Hematopoietic multipotent progenitor cell treated with erythropoietin and hydrocortisone succinate and interleukin-3 and kit ligand, for 17 days (in vitro differentiated cells): ENCODE results near the gene CCDC30.
"Not testable (repeated sequence)": the region's sequence is repeated elsewhere in the genome, so short reads cannot be mapped to it uniquely, and the experiment has no call there.

Experiments used
- DNase-seq: peaks from one replicate; pipeline ENCODE4 v3.0.0-alpha.2; 2015; ENCODE audit warnings: low spot score

The CCDC30 gene

DNA sequence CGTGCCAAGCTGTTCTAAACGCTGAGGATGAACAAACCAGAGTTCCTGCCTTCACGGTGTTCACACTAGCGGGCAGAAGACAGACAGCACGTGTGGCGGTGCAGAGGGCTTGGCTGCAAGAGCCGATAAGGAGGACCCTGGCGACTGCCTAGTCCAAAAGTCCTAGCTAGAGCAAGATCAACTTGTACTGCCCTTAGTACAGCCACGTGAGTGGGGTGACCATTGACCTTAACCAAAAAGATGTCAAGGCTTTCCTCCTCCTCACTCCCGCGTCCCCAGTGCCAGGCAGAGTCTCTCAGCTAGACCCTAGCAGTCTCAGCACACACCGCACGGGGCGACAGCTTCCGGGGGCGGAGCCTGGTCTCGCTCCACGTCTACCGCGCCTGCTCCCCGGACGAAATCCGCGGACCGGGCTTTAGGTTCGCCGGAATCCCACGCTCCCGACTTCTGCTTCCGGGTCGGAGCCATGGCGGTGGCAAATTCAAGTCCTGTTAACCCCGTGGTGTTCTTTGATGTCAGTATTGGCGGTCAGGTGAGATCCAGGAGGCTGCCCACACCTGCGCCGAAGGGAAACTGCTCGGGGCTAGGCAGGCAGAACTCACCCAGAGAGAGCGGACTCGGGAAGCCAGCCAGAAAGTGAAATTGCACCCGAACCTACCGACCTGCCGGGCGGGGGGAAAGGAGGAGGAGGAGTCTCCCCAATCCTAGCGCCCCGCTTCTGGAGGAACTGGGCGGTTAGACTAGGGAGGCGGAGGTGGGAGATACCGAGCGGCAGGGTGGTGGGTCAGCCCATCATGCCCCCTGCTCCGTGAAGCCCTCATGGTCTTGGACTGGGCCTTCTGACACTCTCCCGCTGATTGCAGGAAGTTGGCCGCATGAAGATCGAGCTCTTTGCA is 195.1 kb downstream of the CCDC30 start, which contains the start of gene PPIH:
Gene PPIH (plus strand): TSS at position 443 of the 896 bp plus-strand sequence. CDS start 24 bp downstream, at position 467.
- DNase-seq, result peak; percentile 86

DNA sequence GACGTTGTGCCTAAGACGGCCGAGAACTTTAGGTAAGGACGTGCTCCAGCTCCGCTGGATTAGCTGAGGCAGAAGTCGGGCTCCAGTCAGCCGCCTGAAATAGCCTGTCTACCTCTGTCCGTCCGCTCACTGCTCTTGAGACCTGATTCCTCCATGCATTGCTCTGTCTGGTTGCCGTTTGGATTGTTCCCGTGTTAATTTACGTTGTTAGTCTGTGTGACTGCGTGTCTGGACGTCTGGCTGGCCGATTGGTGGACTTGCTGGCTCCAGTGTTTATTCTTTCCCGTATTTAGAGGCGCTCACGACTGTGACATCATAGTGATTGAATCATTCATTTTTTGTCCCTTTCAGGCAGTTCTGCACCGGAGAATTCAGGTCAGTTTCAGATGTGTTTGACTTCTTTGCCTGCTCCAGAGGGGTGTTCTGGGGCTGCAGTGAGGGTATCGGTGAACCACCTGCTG is 195.8 kb downstream of the CCDC30 start:
- no peak for DNase-seq

DNA sequence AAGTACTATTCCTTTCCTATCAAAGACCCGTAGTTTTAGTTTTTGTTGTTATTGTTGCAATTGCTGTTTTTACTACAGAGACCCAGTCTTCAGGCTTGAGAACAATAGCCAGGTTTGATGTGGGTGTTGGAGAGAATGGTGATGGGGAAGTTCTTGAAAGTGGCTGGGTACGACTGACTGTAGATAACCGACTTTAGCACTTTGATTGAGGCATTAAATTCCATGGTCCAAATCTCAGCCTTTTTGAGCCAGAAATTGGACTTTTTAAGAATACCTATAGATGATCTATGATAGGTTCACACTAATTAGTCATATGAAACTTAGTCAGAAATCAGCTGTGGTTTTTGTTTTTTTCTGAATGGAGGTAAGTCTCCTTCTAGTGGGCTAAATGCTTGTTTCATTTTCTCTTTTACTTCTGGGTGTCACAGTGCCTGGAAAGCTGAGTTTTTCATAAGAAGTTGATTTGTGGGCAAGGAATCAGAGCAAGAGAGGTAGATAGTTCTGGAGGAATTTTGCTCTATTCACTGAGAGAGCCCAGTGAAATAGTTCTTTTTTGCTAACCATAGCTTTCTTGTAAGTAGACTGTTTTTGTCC is 197.9 kb downstream of the CCDC30 start:
- no peak for DNase-seq

DNA sequence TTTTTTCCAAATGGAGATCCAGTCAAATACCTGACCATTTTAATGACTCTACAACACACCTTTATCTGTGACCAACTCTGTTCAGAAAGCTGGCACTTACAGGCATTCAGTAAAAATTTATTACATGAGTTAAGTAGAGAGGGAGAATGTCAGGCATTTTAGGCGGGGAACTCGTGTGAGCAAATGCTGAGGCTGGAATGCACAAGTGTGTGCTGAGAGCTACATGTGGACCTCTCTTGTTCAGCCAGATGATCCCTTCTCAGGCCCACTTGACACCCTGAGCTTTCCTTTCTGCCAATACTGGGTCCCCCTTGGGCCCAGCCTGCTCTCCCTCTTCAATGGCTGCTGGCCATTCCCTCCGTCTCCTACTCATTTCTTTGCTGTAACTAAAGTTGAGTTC is 206.8 kb downstream of the CCDC30 start:
- no peak for DNase-seq

DNA sequence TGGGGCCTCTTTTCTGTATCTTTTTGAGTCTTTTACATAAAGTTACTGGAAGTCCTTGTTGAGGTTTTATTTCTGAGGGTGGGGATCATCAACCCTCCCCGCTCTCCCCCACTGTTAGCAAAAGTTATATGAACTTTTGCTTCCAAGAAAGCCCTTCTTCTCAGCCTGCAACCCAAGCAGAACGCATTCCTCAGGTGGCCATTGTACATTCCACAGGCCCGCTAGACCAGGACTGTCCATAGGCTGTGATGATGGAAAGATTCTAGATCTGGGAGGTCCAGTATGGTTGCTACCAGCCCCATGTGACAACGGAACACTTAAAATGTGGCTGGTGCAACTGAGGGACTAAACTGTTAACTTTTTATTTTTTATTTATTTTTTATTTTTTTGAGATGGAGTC is 207.3 kb downstream of the CCDC30 start:
- no peak for DNase-seq

DNA sequence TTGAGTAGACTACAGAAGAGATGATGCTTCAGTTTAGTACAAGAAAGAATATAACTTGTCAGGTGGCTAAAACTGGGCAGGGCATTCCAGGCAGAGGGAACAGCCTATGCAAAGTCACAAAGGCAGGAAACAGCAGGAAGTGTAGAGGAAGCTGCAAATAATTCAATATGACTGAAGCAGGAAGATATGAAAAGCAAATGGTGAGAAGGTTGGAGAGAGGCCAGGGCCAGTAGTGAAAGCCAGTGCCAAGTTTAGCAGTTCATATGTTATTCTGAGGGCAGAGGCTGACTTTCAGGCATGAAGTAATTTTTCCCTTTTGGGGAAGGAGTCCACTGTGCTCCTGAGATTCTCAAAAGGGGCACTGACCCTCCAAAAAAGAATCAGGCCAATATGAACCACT is 211.1 kb downstream of the CCDC30 start:
- DNase-seq, result no peak

DNA sequence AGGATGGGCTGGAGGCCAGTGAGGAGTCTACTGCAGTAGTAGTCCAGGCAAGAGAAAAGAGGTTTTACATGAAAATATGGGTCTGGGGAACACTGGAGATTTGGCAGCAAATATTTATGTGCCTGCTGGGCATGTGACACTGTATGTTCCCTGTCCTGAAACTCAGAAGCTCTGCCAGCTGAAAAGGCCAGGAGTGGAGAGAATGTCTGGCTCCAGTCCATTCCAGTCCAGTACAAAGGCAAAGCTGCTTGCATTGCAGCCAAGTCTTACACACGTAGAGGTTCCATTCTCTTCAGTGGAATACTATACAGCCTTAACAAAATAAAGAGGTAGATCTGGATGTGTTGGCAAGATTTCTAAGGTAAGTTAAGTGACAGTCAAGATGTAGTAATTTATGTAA is 211.6 kb downstream of the CCDC30 start:
- no peak for DNase-seq

DNA sequence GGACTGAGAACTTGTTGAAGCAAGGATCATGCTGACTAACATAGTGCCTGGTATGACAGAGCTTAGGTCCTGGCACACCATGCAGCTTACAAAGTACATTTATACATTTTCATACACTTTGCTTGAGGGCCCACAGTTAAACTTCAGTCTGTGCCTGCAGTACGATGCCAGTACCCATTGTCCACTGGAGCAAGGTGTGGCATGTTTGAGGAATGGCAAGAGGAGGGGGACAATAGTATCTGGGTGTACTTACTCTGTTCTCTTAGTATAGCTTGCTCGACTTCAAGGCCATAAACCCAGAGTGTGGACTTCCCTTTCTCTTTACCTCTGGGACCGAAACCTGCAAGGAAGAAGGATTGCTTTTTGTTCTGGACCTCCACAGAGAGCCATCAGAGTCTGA is 212.4 kb downstream of the CCDC30 start:
- no peak for DNase-seq

DNA sequence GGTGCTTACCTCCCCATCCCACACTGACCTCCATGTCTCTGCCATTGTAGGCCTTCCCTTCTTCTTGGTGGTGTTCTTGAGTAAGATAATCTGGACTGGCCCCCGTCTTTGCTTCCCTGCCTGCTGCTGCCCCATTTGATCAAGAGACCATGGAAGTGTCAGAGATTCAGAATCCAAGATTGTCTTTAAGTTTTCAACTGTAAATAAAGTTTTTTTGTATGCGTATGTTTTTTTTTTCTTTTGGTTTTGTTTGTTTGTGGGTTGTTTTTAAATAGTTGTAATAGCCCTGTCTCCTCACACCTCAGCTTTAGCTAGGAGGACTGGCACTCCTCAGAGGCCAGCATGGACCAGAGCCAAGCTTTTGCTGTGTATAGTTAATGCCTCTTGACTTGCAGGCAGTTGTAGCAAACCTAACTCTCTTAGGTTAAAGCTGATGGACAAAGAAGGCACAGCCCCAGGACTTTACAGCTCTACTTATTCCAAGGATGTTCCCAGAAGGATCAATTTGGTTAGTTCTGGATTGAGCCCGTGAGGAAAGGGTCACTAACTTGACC is 213.5 kb downstream of the CCDC30 start:
- DNase-seq, result no peak

DNA sequence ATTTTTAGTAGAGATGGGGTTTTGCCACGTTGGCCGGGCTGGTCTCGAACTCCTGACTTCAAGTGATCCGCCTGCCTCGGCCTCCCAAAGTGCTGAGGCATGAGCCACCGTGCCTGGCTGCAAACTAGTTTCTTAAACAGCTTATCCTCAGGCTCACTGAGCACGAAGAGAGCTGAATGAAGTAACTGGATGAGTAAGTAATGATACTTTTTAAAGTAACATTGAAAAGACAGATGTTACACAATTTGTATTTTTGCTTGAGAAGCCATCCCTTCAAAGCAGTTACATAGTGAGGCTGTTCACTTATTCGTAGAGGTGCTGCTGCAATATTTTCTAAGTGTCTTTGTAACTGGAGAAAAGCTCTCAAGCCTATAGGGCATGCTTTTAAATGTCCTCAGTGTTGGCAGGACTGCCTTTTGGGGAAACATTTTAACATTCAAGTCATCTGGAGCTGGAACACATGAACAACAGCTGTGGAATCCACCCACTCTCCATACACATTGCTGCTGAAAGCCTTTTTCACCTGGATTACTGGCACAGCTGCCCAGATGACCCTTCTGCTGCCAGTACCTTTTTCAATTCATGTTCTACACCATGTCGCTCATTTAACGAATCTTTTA is 216.4 kb downstream of the CCDC30 start:
- no peak for DNase-seq

DNA sequence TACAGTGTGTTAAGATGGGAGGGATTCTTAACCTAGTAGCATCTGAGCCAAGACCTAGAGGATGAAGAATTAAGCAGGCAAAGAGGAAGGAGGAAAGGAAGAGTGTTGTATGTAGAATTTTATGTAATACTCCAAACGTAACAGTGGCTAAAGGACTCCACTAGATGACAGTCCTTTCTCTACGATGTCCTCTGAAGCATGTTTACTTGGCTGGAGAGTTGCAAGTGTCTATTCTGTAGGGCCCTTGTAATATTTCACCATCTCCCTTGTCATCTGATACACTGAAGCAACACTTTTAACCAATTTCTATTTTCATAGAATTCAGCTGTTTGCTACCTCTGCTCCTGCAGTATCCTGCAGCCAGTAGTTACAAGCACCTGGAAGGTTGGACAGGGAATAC is 217.0 kb downstream of the CCDC30 start:
- no peak for DNase-seq

DNA sequence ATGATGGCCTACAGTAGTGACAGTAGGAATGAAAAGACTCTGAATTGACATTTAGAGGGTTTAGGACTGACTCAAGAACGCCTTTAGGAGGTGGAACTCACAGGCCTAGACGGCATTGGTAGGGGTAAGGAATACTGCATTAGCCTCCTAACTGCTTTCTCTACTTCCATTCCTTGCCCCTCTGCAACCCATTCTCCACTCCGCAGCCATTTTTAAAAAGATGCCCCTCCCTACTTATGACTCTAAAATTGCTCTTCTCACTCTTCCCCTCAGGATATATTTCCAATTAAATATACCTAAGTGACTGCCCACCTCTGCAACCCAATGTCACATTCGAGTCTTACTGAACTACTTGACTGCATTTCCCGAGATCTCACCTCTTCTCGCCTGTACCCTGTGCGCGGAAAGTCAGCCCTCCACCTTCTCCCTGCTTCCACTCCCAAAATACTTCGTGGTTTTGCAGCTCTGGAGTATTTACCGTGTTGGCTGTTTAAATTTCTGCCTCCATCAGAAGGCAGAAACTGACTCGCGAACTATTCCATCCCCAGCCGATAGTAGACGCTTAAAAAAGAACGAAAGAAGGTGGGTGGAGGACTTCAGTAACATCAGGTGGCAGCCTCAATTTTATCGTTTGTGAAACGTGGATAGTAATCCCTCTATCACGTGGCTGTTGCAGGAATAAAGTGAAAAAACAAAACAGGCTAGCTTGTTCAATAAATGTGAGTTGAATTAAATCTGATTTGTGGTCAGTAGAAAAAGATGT is 218.0 kb downstream of the CCDC30 start:
- DNase-seq, result peak; percentile 39

DNA sequence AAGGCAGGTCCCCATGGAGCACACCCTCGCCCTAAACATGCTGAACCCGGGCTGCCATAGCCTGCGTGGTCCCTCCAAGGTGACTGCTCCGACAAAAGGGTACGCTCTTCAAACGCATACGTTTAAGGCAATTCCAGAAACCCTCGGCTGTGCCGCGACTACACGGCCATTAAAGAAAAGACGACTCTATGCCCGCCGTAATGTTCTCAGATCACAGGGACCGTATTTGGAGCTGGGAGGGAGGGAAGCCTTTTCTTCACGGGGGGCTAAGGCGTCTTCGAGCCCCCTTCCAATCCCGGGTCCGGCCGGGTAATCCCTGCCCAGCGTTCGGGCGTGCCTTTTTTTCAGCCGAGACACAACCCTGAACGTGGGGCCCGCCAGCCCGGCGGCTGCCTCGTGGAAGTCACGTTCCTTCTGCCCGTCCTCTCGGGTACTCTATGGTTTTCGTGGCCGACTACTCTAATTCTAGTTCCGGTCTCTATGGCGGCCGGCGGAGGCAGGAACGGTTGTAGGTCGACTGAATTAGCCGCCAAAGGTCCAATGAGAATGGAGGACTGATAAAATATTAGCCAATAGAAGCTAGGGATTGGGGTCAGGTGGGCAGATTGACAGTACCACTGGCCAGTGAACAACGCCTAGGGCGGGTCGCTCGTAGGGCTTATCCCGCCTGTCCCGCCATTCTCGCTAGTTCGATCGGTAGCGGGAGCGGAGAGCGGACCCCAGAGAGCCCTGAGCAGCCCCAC is 218.8 kb downstream of the CCDC30 start, which contains the start of gene YBX1:
Gene YBX1 (plus strand): TSS at position 678 of the 743 bp plus-strand sequence. CDS start 148 bp downstream, outside the sequence.
- DNase-seq, result peak; percentile 98

DNA sequence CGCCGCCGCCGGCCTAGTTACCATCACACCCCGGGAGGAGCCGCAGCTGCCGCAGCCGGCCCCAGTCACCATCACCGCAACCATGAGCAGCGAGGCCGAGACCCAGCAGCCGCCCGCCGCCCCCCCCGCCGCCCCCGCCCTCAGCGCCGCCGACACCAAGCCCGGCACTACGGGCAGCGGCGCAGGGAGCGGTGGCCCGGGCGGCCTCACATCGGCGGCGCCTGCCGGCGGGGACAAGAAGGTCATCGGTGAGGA is 219.3 kb downstream of the CCDC30 start:
- not testable (repeated sequence) for DNase-seq

DNA sequence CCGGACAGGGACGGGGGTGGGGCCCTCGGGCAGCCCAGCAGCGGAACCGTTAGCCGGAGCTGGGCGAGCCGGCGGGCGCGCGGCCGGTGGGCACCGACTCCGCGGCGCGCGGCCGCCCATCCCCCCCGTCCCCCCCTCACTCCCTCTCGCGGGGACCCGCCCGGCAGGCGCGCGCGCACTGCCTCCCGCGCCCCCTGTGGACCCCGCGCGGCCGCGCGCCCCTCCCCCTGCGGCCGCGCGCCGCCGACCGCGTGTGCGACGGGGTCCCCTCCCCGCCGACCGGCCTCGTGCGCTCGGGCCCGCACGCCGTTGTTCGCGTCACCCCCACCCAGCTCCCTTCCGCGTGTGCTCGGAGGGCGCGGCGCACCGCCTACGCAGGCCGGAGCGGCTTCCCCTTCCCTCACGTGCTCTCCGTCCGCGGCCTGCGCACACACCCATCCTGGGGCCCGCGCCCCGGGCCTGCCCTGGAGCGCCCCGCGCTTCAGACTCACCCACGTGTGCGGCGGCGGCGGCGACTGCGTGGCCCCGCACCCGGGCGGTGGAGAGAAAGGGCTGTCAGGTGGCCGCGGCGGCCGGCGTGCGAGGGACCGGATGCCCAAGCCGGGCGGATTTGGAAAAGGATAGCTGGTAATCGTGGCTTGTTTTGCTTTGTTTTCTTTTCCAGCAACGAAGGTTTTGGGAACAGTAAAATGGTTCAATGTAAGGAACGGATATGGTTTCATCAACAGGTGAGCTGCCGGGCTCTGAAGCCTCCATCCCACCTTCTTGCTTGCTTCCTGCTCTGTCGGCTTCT is 219.8 kb downstream of the CCDC30 start:
- peak; percentile 80 for DNase-seq

DNA sequence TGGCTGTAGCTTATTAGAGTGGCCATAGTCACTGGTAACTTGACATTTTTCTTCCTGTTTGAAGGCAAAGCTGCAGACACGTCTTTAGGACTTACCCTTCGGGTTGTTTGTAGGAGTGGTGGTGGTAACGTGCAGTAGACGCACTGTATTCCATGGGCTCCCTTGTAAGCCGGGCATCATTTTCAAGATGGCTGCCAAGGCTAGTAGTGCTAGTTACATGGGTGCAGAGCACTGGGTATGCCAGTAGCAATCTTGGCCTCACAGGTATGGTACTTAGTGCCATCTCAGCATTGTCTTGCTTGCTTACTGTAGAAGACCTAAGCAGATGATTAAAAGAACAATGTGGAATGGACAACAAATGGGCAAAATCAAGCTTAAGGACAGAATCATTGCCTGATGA is 221.1 kb downstream of the CCDC30 start:
- DNase-seq, result peak; percentile 66

DNA sequence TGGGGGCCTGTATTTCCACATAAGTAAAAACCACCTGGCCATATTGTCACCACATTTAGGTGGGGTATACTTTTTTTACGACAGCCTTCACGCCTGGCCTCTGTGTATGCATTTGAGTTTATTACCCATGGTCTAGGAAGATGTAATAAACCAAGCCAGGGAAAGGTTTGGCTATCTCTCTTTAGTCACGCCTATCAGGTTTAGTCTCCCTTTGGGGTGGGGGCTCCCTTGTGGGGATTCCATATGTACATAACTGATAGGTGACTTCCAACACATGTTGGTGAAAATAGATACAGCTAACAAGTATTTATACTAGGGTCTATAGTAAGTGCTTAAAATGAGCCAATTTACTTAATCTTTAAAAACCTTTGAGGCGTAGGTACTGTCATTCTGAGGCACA is 223.3 kb downstream of the CCDC30 start:
- peak; percentile 74 for DNase-seq

DNA sequence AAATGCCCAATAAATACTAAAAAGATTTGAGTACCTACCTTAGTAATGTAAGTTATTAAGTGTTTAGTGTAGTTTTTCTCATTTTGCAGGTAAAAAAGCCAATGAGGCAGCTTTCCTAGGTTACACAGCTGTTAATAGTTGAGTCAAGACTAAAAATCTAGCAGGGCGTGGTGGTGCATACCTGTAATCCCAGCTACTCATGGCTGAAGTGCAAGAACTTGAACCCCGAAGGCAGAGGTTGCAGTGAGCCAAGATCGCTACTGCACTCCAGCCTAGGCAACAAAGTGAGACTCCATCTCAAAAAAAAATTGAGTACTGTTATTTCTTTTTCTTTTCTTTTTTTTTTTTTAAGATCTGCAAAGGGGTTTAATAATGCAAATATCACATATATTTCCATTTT is 226.8 kb downstream of the CCDC30 start:
- DNase-seq, result no peak

DNA sequence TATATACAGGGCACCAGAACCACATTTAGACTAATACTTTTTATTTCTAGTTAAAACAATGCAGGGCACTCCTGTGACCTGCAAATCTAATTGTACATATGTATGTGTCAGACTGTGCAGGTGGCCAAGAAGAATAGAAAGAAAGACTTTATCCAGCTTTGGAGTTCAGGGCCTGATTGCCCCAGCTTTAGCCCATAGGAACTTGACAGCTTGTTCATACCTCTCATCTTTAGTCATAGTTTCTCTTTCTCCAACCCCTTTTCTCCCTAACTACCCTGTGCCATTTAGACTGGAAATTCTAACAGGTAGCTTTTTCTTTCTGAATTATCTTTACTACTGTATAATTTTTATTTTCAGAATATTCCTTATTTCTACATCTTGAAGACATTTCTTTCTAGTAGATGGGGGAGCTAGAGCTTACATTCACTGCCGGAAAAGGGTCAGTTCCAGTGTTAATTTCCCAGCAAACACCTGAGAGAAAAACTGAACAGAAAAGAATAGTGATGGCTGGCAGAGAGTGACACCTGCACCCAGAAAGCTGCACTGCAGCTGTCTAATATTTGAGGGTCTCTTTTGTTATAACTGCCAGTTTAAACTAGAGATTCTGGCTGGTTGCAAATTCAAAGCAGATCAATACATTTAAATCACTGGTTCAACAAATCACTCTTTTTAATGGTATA is 227.5 kb downstream of the CCDC30 start:
- no peak for DNase-seq

DNA sequence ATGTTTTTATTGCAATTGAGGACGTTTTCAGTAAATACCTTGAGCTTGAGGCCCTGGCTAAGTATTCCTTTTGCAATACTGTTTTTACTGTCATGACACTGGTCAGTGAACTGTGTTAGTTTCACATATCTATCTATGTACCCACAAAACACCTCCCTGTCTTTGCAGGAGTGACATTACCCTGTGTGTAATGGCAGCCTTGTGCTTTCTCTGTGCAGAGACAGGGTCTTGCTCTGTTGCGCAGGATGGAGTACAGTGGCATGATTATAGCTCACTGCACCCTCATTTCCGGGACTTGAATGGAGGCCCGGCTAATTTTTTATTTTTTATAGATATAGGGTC is 228.0 kb downstream of the CCDC30 start:
- DNase-seq, result no peak
